ENCODE results near the gene EXOC2. TPM values are rescaled to one million over a fixed set of nuclear protein-coding genes. Genes with fewer than 3 reads are reported as not detected.
"Not testable (repeated sequence)": the region's sequence is repeated elsewhere in the genome, so short reads cannot be mapped to it uniquely, and the experiment has no call there.

EXOC2 gene
- total RNA-seq, 2 donors from 2014 or later: 34.0 to 46.1 TPM

DNA sequence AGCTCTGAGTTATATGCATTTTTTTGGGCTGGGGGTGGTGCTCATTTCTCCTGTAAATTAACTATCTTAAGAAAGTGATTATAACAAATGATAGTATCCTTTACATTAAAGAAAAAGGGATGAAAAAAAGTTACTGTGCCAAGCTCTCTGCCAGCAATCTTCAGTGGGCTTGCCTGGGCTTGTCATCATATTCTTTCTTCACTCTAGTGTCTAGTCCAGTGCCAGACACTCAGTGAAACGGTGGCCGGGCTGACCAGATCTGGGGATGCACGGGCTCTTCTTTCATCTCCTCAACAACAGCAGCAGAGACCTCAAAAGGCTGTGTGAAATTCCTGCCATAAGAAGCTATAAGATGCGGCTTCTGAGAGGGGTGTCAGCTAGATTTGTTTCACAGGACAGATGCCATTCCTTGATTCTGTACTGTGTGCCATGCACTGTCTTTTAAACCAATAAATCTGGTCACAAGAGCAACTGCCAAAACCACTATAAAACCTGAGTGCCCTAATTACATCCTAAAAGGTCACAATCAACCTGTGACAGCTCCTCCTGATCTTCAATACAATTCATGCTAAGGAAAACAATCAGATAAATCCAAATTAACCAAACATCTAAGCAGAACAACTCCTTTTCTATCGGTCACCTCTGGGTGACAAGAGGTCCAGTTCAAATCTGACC is 12.1 kb downstream of the EXOC2 start:
- H3K36me3 Mint-ChIP-seq: no peaks in the 10 kb centered on the region
- peaks cover 44 to 46% of the 10 kb centered on the region in 2 donors for H3K4me1 Mint-ChIP-seq (ENCODE audit: low read depth in 2 of 2)
- ATAC-seq (no peak), DNase-seq (ENCODE audit: low spot score) (no peak)
- H3K27me3 Mint-ChIP-seq: no peaks in the 10 kb centered on the region
- no peak overlapping the region for H3K4me3 Mint-ChIP-seq
- H3K27ac Mint-ChIP-seq: peak overlapping the region in 1 of 2 donors; percentile 17
- no peaks in the 10 kb centered on the region for H3K9me3 Mint-ChIP-seq

DNA sequence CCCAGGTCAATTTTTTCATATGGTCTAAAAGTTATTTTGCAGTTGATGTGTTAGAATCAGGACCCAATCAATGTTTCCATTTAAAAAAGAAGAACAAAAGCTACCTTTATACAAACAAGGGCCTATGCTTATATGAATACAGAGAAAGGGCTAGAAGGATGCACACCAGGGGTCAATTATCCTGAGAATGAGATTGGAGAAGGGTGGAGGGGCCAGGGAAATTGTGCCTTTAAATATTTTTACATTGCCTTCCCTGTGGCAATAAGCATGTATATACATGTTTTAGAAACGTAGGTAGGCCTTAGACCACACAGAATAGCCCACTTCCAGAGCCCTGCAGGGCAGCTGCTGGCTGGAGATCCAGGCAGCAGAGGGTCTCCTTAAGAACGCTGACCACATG is 12.7 kb downstream of the EXOC2 start:
- Mint-ChIP-seq H3K4me1 (ENCODE audit: low read depth in 2 of 2) (peaks cover 40 to 45% of the 10 kb centered on the region in 2 donors), H3K36me3 (no peaks in the 10 kb centered on the region), H3K27me3 (no peaks in the 10 kb centered on the region), H3K27ac (no peak overlapping the region), H3K9me3 (no peaks in the 10 kb centered on the region), H3K4me3 (no peak overlapping the region)
- ATAC-seq: no peak
- DNase-seq (ENCODE audit: low spot score): no peak

DNA sequence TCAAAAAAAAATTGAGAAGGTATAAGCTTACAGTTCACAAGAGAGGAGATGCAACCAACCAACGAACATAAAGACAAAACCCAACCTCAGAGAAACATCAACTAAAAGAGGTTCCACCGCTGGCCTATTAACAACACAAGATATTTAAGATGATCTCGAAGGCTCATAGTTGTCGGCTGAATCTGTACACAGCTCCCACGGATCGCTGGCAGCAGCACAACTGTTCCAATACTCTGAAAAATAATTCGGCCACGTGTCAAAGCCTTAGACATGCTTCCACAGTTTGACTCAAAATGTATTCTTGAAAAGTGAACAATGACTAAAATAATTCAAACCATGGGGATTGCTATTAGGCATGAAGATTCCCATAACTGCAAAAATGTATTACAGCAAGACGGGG is 13.7 kb downstream of the EXOC2 start:
- peaks cover 43 to 47% of the 10 kb centered on the region in 2 donors for H3K4me1 Mint-ChIP-seq (ENCODE audit: low read depth in 2 of 2)

GRCh38 chr6:678520-678919 is 14.4 kb downstream of the EXOC2 start:
- Mint-ChIP-seq H3K9me3 (no peaks in the 10 kb centered on the region), H3K4me1 (ENCODE audit: low read depth in 2 of 2) (peaks cover 35 to 40% of the 10 kb centered on the region in 2 donors)
- ATAC-seq: no peak

More for the DNA sequence above, 13.7 kb downstream of the EXOC2 start:
- no peaks in the 10 kb centered on the region for H3K9me3 Mint-ChIP-seq
- DNase-seq (ENCODE audit: low spot score) (no peak), ATAC-seq (no peak)
- no peaks in the 10 kb centered on the region for H3K36me3 Mint-ChIP-seq
- no peaks in the 10 kb centered on the region for H3K27me3 Mint-ChIP-seq
- no peak overlapping the region for H3K27ac Mint-ChIP-seq
- H3K4me3 Mint-ChIP-seq: no peak overlapping the region

DNA sequence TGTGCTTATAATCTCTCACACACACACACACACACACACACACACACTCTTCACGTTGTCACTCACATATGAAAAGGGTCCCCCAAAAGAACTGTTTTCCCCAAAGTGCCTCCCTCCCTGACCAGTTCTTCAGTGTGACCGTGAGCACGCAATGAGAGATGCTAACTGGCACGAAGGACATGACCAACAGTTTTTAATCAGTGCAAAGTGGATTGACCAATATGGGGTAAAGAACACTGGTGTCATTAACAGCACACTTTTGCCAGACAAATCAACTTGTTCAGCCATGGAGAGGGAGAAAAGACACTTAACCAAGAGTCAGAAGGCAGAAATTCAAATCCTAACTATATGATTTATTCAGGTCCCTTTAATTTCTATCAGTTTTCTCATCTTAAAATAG is 15.0 kb downstream of the EXOC2 start:
- no peaks in the 10 kb centered on the region for H3K36me3 Mint-ChIP-seq
- H3K9me3 Mint-ChIP-seq: no peaks in the 10 kb centered on the region
- H3K27ac Mint-ChIP-seq: no peak overlapping the region
- H3K4me3 Mint-ChIP-seq: no peak overlapping the region
- ATAC-seq (no peak), DNase-seq (ENCODE audit: low spot score) (no peak)
- peaks cover 30 to 34% of the 10 kb centered on the region in 2 donors for H3K4me1 Mint-ChIP-seq (ENCODE audit: low read depth in 2 of 2)
- H3K27me3 Mint-ChIP-seq: no peaks in the 10 kb centered on the region

More at GRCh38 chr6:678520-678919, 14.4 kb downstream of the EXOC2 start:
- Mint-ChIP-seq H3K36me3 (no peaks in the 10 kb centered on the region), H3K27ac (no peak overlapping the region), H3K4me3 (no peak overlapping the region), H3K27me3 (no peaks in the 10 kb centered on the region)
- DNase-seq (ENCODE audit: low spot score): no peak

DNA sequence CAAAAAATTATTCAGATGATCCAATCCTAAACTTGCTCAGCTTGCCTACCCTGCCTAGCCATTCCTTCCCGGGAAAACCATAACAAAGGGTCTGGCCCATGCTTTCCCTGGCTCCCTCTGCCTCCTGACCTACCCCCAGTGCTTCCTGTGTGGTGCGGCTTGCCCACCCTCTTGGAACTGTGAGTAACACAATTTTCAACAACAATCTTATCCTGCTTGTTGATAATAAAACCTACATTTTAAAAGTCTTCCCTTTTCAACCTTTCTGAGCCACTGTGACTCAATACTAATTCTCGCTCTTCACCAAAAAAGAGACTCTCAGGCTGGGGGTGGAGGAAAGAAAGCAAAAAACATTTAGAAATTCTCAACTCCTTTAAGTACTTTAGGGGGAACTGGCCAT is 18.0 kb downstream of the EXOC2 start:
- no peaks in the 10 kb centered on the region for H3K36me3 Mint-ChIP-seq
- H3K4me1 Mint-ChIP-seq (ENCODE audit: low read depth in 2 of 2): peaks cover 13 to 23% of the 10 kb centered on the region in 2 donors
- DNase-seq (ENCODE audit: low spot score) (no peak), ATAC-seq (peak in 1 of 2 donors; percentile 41)
- no peaks in the 10 kb centered on the region for H3K9me3 Mint-ChIP-seq
- H3K27me3 Mint-ChIP-seq: no peaks in the 10 kb centered on the region
- H3K27ac Mint-ChIP-seq: peak overlapping the region in 1 of 2 donors; percentile 4
- peak overlapping the region; percentile 1 for H3K4me3 Mint-ChIP-seq

DNA sequence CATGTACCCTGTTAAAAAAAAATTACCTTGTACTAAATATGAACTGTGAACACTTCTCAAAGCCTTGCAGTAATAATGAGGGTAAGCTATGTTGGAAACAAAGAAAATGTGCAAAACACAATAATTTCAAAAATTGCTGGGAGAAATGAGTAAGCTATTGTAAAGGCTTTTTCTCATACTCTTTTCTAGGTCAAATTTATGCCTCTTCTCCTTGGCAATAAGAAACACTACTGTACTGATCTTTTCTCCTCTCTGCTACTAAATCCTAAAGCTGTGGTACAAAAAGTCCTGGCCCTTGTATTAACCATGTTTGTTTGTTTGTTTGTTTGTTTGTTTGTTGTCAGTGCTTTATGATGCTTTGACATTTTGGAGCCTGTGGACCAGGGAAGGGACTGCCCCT is 18.5 kb downstream of the EXOC2 start:
- Mint-ChIP-seq H3K4me3 (no peak overlapping the region), H3K27ac (no peak overlapping the region), H3K27me3 (no peaks in the 10 kb centered on the region), H3K9me3 (no peaks in the 10 kb centered on the region), H3K4me1 (ENCODE audit: low read depth in 2 of 2) (peaks cover 13 to 20% of the 10 kb centered on the region in 2 donors), H3K36me3 (no peaks in the 10 kb centered on the region)
- ATAC-seq (no peak), DNase-seq (ENCODE audit: low spot score) (no peak)

- peaks cover 51 to 59% of the 10 kb centered on the region in 2 donors for H3K4me1 Mint-ChIP-seq (ENCODE audit: low read depth in 2 of 2)
These were observed 25.5 kb downstream of the EXOC2 start for GRCh38 chr6:667253-667927.

GRCh38 chr6:665403-666267 is 27.3 kb downstream of the EXOC2 start:
- no peak for ATAC-seq
- H3K9me3 Mint-ChIP-seq: peaks cover 9% of the 10 kb centered on the region
- H3K4me3 Mint-ChIP-seq: no peak overlapping the region
- H3K4me1 Mint-ChIP-seq (ENCODE audit: low read depth in 2 of 2): peaks cover 57 to 75% of the 10 kb centered on the region in 2 donors
- H3K27ac Mint-ChIP-seq: no peak overlapping the region
- H3K27me3 Mint-ChIP-seq: no peaks in the 10 kb centered on the region
- no peak for DNase-seq (ENCODE audit: low spot score)
- H3K36me3 Mint-ChIP-seq: peaks cover 13% of the 10 kb centered on the region

More at GRCh38 chr6:667253-667927, 25.5 kb downstream of the EXOC2 start:
- no peaks in the 10 kb centered on the region for H3K27me3 Mint-ChIP-seq
- H3K4me3 Mint-ChIP-seq: no peak overlapping the region
- ATAC-seq (no peak), DNase-seq (ENCODE audit: low spot score) (no peak)
- H3K9me3 Mint-ChIP-seq: peaks cover 9% of the 10 kb centered on the region
- H3K36me3 Mint-ChIP-seq: peaks cover 13% of the 10 kb centered on the region
- H3K27ac Mint-ChIP-seq: no peak overlapping the region

DNA sequence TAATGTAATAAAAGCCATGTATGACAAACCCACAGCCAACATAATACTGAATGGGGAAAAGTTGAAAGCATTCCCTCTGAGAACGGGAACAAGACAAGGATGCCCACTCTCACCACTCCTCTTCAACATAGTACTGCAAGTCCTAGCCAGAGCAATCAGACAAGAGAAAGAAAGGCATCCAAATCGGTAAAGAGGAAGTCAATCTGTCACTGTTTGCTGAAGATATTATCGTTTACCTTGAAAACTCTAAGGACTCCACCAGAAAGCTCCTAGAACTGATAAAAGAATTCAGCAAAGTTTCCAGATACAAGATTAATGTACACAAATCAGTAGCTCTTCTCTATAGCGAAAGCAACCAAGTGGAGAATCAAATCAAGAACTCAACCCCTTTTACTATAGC is 29.2 kb downstream of the EXOC2 start:
- not testable (repeated sequence) for ATAC-seq

DNA sequence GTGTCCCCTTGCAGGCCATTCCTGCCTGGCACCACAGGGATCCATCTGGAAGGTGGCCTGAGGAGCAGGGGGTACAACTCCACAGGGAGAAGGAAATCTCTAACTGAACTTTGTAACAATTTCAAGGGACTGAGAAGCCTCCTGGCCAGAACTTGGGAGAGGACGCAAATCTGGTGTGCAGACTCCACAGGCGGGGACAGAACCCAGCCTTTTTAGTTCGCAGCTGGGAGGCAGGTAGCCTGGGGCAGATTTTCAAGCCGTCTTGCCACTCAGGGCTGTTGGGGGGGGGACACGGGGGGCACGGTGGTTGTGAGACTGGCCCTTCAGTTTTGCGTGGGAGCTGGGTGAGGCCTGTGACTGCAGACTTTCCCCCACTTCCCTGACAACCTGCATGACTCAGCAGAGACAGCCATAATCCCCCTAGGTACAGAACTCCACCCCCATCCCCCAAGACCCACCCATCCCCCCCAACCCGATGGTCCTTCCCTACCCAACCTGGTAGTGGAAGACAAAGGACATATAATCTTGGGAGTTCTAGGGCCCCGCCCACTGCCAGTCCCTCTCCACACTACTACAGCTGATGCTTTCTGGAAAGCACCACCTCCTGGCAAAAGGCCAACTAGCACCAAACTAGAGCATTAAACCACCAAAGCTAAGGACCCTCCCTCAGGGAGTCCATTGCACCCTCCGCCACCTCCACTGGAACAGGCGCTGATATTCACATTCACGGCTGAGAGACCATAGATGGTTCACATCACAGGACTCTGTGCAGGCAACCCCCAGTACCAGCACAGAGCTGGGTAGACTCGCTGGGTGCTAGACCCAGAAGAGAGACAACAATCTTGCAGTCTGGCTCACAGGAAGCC is 33.0 kb downstream of the EXOC2 start:
- H3K27ac Mint-ChIP-seq: peak overlapping the region; percentile 8 to 31
- peaks cover 3% of the 10 kb centered on the region for H3K9me3 Mint-ChIP-seq
- H3K36me3 Mint-ChIP-seq: peaks cover 13% of the 10 kb centered on the region
- no peaks in the 10 kb centered on the region for H3K27me3 Mint-ChIP-seq
- DNase-seq (ENCODE audit: low spot score) (no peak), ATAC-seq (no peak)
- peak overlapping the region; percentile 9 for H3K4me3 Mint-ChIP-seq
- peaks cover 55 to 56% of the 10 kb centered on the region in 2 donors for H3K4me1 Mint-ChIP-seq (ENCODE audit: low read depth in 2 of 2)

More for the DNA sequence above, 29.2 kb downstream of the EXOC2 start:
- not testable (repeated sequence) for H3K27ac Mint-ChIP-seq; DNase-seq (ENCODE audit: low spot score); H3K27me3 Mint-ChIP-seq; H3K9me3 Mint-ChIP-seq; H3K4me3 Mint-ChIP-seq
- peaks cover 13% of the 10 kb centered on the region for H3K36me3 Mint-ChIP-seq
- H3K4me1 Mint-ChIP-seq (ENCODE audit: low read depth in 2 of 2): peaks cover 70 to 86% of the 10 kb centered on the region in 2 donors

DNA sequence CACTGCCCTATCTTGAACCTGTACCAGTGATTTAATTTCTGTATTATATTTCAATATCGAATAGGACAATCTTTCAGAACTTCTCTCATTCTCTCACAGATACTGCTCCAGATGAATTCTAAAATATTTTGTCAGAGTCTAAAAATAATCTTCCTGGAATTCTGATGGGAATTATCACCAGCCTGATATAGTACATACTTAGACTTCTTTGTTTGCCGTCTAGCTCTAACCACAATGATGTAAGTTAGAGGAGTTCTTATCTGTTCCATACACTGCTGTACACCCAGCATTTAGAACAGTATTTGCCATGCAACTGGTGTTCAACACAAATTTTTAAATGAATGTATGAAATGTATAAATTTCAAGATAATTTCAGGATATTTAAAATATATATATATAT is 34.7 kb downstream of the EXOC2 start:
- no peak for DNase-seq (ENCODE audit: low spot score)
- Mint-ChIP-seq H3K27ac (no peak overlapping the region), H3K9me3 (no peaks in the 10 kb centered on the region), H3K36me3 (peaks cover 4% of the 10 kb centered on the region), H3K4me1 (ENCODE audit: low read depth in 2 of 2) (peaks cover 42 to 47% of the 10 kb centered on the region in 2 donors), H3K27me3 (no peaks in the 10 kb centered on the region), H3K4me3 (no peak overlapping the region)
- ATAC-seq: no peak

- peaks cover 42 to 47% of the 10 kb centered on the region in 2 donors for H3K4me1 Mint-ChIP-seq (ENCODE audit: low read depth in 2 of 2)
- DNase-seq (ENCODE audit: low spot score) (no peak), ATAC-seq (no peak)
- no peak overlapping the region for H3K4me3 Mint-ChIP-seq
- H3K36me3 Mint-ChIP-seq: peaks cover 4% of the 10 kb centered on the region
- H3K27ac Mint-ChIP-seq: no peak overlapping the region
- no peaks in the 10 kb centered on the region for H3K27me3 Mint-ChIP-seq
- no peaks in the 10 kb centered on the region for H3K9me3 Mint-ChIP-seq
These were observed 35.2 kb downstream of the EXOC2 start for GRCh38 chr6:657743-658142.

Data from natural killer cell treated with Interleukin-12 subunit alpha and Interleukin-12 subunit beta and Interleukin-15 and Interleukin-18, amount 100 ng/mL, for 72 hours (primary cell).